GM12874 (cell line): Measurements from ENCODE around the gene ZNF618.

ENCODE experiments used
- CTCF ChIP-seq: IDR thresholded peaks from 2 replicates; pipeline ENCODE4 v1.5.1; 2011; ENCODE audit warnings: low read depth, mild to moderate bottlenecking, control low read depth, low read length, moderate library complexity; ENCODE audit not compliant: insufficient read depth

ZNF618 gene

GRCh38 chr9:114027863-114028465 is 151.9 kb downstream of the ZNF618 start:
- TF ChIP-seq CTCF = no peak

- TF ChIP-seq CTCF = no peak
These were observed 152.5 kb downstream of the ZNF618 start for GRCh38 chr9:114028646-114029045.

GRCh38 chr9:114029311-114030170 is 153.4 kb downstream of the ZNF618 start:
- TF ChIP-seq CTCF = no peak

- TF ChIP-seq CTCF = no peak
These were observed 154.3 kb downstream of the ZNF618 start for GRCh38 chr9:114030364-114030763.

GRCh38 chr9:114031037-114031630 is 155.0 kb downstream of the ZNF618 start:
- no peak for TF ChIP-seq CTCF

- no peak for TF ChIP-seq CTCF
These were observed 156.1 kb downstream of the ZNF618 start for GRCh38 chr9:114031948-114032840.
